Lung (tissue), 12 donors: ENCODE data around the gene PTPRA. TPM values are rescaled to one million over a fixed set of nuclear protein-coding genes. Genes with fewer than 3 reads are reported as not detected.

ENCODE experiments used
- ATAC-seq: fragments of 200-7000 bp; cut with Tn5 transposase; one replicate; pipeline ENCODE4 v1.9.1; 2020; ENCODE audit warnings: moderate number of reproducible peaks; ENCODE audit not compliant: insufficient read depth, low FRiP score
- DNase-seq, 3 donors: peaks; one replicate each; pipeline ENCODE4 v3.0.0-alpha.2; 2013 to 2017
- H3K27ac ChIP-seq, 2 donors: one replicate each; pipeline ENCODE4 v1.5.1; 2013; ENCODE audit warnings: mild to moderate bottlenecking in 2 of 2, moderate library complexity in 2 of 2, control low read depth in 1 of 2, inconsistent platforms in 1 of 2, low read depth in 1 of 2, low read length in 1 of 2
- H3K27me3 ChIP-seq, 3 donors: one replicate each; pipeline ENCODE4 v1.5.1; 2013; ENCODE audit warnings: low read length in 2 of 3; ENCODE audit not compliant: control insufficient read depth in 3 of 3, insufficient read depth in 3 of 3
- H3K36me3 ChIP-seq, 4 donors: one replicate each; pipeline ENCODE4 v1.5.1; 2013; ENCODE audit warnings: low read length in 4 of 4, mild to moderate bottlenecking in 1 of 4, moderate library complexity in 1 of 4; ENCODE audit not compliant: control insufficient read depth in 4 of 4, insufficient read depth in 4 of 4
- H3K4me1 ChIP-seq, 5 donors: one replicate each; pipeline ENCODE4 v1.5.1; 2013; ENCODE audit warnings: low read length in 5 of 5, mild to moderate bottlenecking in 2 of 5, moderate library complexity in 1 of 5; ENCODE audit not compliant: control insufficient read depth in 5 of 5, insufficient read depth in 5 of 5
- H3K4me3 ChIP-seq: one replicate; pipeline ENCODE4 v1.5.1; 2013; ENCODE audit warnings: mild to moderate bottlenecking, control low read depth, moderate library complexity
- H3K9ac ChIP-seq, 2 donors: one replicate each; pipeline ENCODE4 v1.5.1; 2013; ENCODE audit warnings: low read length in 2 of 2, control low read depth in 1 of 2; ENCODE audit not compliant: insufficient read depth in 1 of 2
- H3K9me3 ChIP-seq, 4 donors: one replicate each; pipeline ENCODE4 v1.5.1; 2013; ENCODE audit warnings: low read length in 3 of 4, mild to moderate bottlenecking in 1 of 4, moderate library complexity in 1 of 4; ENCODE audit not compliant: control insufficient read depth in 4 of 4, insufficient read depth in 3 of 4
- WGBS, 2 donors: extraction: QIAGEN DNeasy Blood & Tissue Kit; methylation state at CpG; one replicate each; pipeline ENCODE4 v1.1.7; 2013; 5-methylcytosine and 5-hydroxymethylcytosine counted together
- polyA plus RNA-seq, 2 donors: library from polyadenylated mRNA; stranded (reverse); fragments of 200-250 nt; gene quantifications; one replicate each; pipeline ENCODE4 v1.2.1, GENCODE V29; 2013
- total RNA-seq, 2 donors: library from RNA; depleted of rRNA in 1 of 2; stranded (reverse); fragments of >200 nt in 1 of 2; gene quantifications; one replicate each; pipeline ENCODE4 v1.2.1, GENCODE V29; 2014 to 2021
- TF ChIP-seq, protein P1 (sequence below): IDR thresholded peaks from 2 replicates; pipeline ENCODE4 v1.5.1; 2012; ENCODE audit warnings: mild to moderate bottlenecking; ENCODE audit errors: control extremely low read depth, extremely low read depth
- donor health status: control.
- donor health status: control.
- donor health status: Bipolar disorder and iron deficiency.
- donor health status: healthy.
- donor health status: DM: yes; HTN: yes; CAD: no.

PTPRA gene
- total and polyA plus RNA-seq, 4 donors, result 17.8 to 92.1 (median 40.1) TPM

DNA sequence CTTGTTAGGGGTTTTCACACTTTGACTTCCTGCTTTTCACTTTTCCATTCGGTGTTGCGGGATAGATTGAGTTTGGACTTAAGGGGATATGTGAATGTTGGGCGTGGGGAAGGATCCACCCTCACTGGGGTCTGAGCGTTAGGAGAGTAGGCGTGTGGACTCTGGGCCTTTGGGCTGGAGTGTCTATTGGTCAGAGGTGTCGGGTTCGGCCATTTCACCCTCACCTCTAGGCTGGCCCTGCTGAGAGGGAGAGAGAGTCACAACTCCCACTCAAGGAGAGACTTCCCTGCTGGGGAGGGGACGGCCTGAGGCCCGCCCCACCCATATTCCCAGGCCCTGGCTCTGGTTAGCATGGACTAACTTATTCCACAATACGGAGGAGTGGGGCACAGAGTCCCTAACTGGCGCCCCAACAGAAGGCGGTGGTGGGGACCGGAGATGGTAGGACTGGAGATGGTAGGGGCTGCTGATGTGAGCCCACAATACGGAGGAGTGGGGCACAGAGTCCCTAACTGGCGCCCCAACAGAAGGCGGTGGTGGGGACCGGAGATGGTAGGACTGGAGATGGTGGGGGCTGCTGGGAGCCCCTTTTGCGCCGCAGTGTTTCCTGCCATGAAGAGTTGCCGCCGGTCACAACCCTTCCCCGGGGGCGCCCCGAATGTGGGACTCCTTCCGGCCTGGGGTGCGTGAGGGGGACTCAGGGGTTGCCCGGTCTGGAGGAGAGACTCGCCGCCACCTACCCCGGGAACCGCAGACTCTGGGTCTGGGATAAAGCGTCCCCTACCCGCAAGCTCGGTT, 1.4 kb upstream of the PTPRA start:
- ATAC-seq (no peak), DNase-seq (no peak)
- Histone ChIP-seq H3K4me1 (peaks cover 3 to 25% (median 10%) of the 10 kb centered on the region in 5 donors), H3K9me3 (no peaks in the 10 kb centered on the region), H3K27me3 (peaks cover 0 to 24% (median 19%) of the 10 kb centered on the region in 3 donors), H3K4me3 (peak overlapping the region; percentile 15), H3K27ac (no peak overlapping the region), H3K9ac (no peak overlapping the region), H3K36me3 (peaks cover 0 to 5% (median under 1%) of the 10 kb centered on the region in 4 donors)
- 22 to 25% methylated on average over 33 to 34 of the region's 34 CpGs for WGBS, 2 donors
- TF ChIP-seq, protein P1, sequence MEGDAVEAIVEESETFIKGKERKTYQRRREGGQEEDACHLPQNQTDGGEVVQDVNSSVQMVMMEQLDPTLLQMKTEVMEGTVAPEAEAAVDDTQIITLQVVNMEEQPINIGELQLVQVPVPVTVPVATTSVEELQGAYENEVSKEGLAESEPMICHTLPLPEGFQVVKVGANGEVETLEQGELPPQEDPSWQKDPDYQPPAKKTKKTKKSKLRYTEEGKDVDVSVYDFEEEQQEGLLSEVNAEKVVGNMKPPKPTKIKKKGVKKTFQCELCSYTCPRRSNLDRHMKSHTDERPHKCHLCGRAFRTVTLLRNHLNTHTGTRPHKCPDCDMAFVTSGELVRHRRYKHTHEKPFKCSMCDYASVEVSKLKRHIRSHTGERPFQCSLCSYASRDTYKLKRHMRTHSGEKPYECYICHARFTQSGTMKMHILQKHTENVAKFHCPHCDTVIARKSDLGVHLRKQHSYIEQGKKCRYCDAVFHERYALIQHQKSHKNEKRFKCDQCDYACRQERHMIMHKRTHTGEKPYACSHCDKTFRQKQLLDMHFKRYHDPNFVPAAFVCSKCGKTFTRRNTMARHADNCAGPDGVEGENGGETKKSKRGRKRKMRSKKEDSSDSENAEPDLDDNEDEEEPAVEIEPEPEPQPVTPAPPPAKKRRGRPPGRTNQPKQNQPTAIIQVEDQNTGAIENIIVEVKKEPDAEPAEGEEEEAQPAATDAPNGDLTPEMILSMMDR, result no peak

DNA sequence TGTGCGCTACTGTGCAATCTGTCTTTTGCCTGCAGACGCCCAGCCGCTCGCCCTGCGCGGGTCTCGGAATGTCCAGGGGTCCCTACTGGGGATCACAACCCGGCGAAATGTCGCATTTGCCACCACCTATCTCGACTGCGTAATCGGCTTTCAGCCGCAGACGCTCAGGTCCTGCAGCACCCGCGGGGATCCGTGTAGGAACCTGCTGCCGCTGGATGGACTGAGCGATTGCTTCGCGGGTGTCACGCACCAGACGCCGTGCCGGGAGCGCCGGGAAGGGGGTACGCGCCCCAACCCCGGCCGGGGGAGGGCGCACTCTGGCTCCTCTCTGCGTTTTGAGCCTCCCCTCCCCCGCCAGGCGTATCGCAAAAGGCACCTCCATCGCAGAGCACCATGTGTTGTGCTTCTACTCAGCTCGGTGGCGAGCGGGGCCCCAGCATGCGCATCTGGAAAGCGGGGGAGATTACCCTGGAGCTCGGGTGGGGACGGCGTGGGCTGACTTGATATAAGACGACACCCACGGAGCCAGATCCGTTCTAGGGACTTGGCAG, 747 bp upstream of the PTPRA start:
- Histone ChIP-seq H3K9me3 (no peaks in the 10 kb centered on the region), H3K36me3 (peaks cover 0 to 6% (median 0%) of the 10 kb centered on the region in 4 donors), H3K9ac (no peak overlapping the region), H3K4me3 (peak overlapping the region; percentile 56), H3K27me3 (peaks cover 0 to 24% (median 19%) of the 10 kb centered on the region in 3 donors), H3K4me1 (peaks cover 3 to 25% (median 9%) of the 10 kb centered on the region in 5 donors), H3K27ac (no peak overlapping the region)
- DNase-seq (peak; percentile 33 to 43 (median 37)), ATAC-seq (peak; percentile 66)
- TF ChIP-seq, protein P1, result no peak
- 0% methylated on average over 49 of the region's 49 CpGs for WGBS, 2 donors

DNA sequence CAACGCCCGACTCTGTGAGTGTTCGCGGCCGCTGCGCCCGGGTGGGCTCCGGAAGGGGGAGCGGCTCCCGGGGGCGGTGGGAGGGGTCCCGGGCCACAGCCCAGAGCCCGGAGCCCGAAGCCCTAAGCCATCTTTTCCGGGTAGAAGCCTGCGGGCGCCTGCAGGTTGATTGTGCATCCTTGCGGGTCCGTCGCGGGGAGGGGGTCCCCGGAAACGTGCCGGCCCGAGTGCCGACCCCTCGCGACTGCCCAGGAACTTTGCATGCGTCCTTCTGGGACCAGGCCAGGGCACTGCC, 413 bp downstream of the PTPRA start:
- peak overlapping the region; percentile 65 to 91 for H3K27ac ChIP-seq
- H3K4me3 ChIP-seq, result peak overlapping the region; percentile 86
- TF ChIP-seq, protein P1, result no peak
- H3K4me1 ChIP-seq, result peaks cover 4 to 25% (median 8%) of the 10 kb centered on the region in 5 donors
- 0% methylated on average over 18 to 29 of the region's 29 CpGs for WGBS, 2 donors
- peak; percentile 78 to 79 (median 79) for DNase-seq
- peak overlapping the region; percentile 38 to 60 for H3K9ac ChIP-seq
- ATAC-seq, result peak; percentile 4
- no peaks in the 10 kb centered on the region for H3K9me3 ChIP-seq
- H3K36me3 ChIP-seq, result peaks cover 0 to 6% (median 0%) of the 10 kb centered on the region in 4 donors
- peaks cover 0 to 24% (median 19%) of the 10 kb centered on the region in 3 donors for H3K27me3 ChIP-seq
